ENCODE measurements around the gene GPR141. TPM values are rescaled to one million over a fixed set of nuclear protein-coding genes. Genes with fewer than 3 reads are reported as not detected.

Gene GPR141
- total and polyA plus RNA-seq, 9 of the 15 experiments (the other 6 are each of a cell fraction or from before 2014, with no cell fraction given): not detected

GRCh38 chr7:37705976-37706375 is 22.4 kb downstream of the GPR141 start:
- Histone ChIP-seq H4K20me1 (replicated peaks; ENCODE audit: control insufficient read depth, insufficient read depth, low read length) (no peaks in the 10 kb centered on the region), H3K27me3 (ENCODE audit: control insufficient read depth in 2 of 2, insufficient read depth in 2 of 2, low read length in 2 of 2) (no peaks in the 10 kb centered on the region), H3K36me3 (ENCODE audit: control insufficient read depth, insufficient read depth, low read length) (no peaks in the 10 kb centered on the region), H3K9me3 (replicated peaks; ENCODE audit: control insufficient read depth, insufficient read depth, low read depth, low read length) (no peaks in the 10 kb centered on the region), H3K9ac (ENCODE audit: insufficient read depth in 1 of 2, low read depth in 2 of 2, low read length in 2 of 2) (no peak overlapping the region), H3K4me1 (replicated peaks in 1 of 2; ENCODE audit: control insufficient read depth in 2 of 2, insufficient read depth in 2 of 2, low read length in 2 of 2) (no peaks in the 10 kb centered on the region; a peak in 1 of 5 replicates), H3K79me2 (ENCODE audit: control insufficient read depth, insufficient read depth, low read length) (no peaks in the 10 kb centered on the region), H3K27ac (ENCODE audit: extremely low read depth, low read depth, low read length) (no peak overlapping the region), H3K4me2 (ENCODE audit: insufficient read depth, low read length) (no peak overlapping the region), H3K4me3 (no peak overlapping the region), H2AFZ (ENCODE audit: low read depth, low read length) (no peak overlapping the region), H3K9me1 (ENCODE audit: control insufficient read depth, insufficient read depth, low read length) (no peaks in the 10 kb centered on the region)
- FAIRE-seq (no peak), ATAC-seq (peak; percentile 35; the same call in 1 of the 3 replicates), DNase-seq (ENCODE audit: extremely low read depth in 1 of 4, low spot score in 3 of 4) (peak in 1 of 4 experiments; percentile 4)
- no TSS peak for BruUV-seq (replicated peaks)
- intact Hi-C loops (cut with micrococcal nuclease): no loop called here
- in situ Hi-C loops (cut with MboI): no loop called here
- ChIA-PET CTCF (ENCODE audit: low intra/inter-chr PET ratio) (no interaction called here), POLR2A (interaction anchor here (0.5 to 1.4 kb wide), 2 partner anchors 21 to 51 kb away, joined by 5 read pairs; no protein-coding TSS in a partner anchor)
- 4% methylated on average over 6 of the region's 6 CpGs for WGBS (ENCODE audit: insufficient coverage, low coverage, missing lambda C conversion rate)
- TF ChIP-seq NCOR1 (IDR thresholded peaks at IDR 0.05) (no peak), CBX2 (IDR thresholded peaks at IDR 0.05; ENCODE audit: insufficient read depth, low read length, poor library complexity, severe bottlenecking) (no peak), RAD21 (CRISPR knock-in tag; conservative IDR thresholded peaks at IDR 0.05 in 1 of 2, IDR thresholded peaks at IDR 0.05 in 1 of 2) (peak; percentile 9 to 36; a peak in 1 of 4 replicates), CEBPG (CRISPR knock-in tag; IDR thresholded peaks at IDR 0.05) (no peak), CEBPG (tag; conservative IDR thresholded peaks at IDR 0.05 in 1 of 2, IDR thresholded peaks at IDR 0.05 in 1 of 2) (0 out of 4 replicates have a peak, but pooled peaks of 1 of the 2 experiments have one; percentile 35), PTTG1 (tag; IDR thresholded peaks at IDR 0.05; ENCODE audit: low read depth) (no peak), HNRNPUL1 (IDR thresholded peaks at IDR 0.05; ENCODE audit: low read length) (no peak), ZNF280B (CRISPR knock-in tag; IDR thresholded peaks at IDR 0.05) (no peak), CBFB (CRISPR knock-in tag; IDR thresholded peaks at IDR 0.05) (no peak), MTA3 (IDR thresholded peaks at IDR 0.05; ENCODE audit: borderline replicate concordance) (no peak)
- TF ChIP-seq, protein P1, sequence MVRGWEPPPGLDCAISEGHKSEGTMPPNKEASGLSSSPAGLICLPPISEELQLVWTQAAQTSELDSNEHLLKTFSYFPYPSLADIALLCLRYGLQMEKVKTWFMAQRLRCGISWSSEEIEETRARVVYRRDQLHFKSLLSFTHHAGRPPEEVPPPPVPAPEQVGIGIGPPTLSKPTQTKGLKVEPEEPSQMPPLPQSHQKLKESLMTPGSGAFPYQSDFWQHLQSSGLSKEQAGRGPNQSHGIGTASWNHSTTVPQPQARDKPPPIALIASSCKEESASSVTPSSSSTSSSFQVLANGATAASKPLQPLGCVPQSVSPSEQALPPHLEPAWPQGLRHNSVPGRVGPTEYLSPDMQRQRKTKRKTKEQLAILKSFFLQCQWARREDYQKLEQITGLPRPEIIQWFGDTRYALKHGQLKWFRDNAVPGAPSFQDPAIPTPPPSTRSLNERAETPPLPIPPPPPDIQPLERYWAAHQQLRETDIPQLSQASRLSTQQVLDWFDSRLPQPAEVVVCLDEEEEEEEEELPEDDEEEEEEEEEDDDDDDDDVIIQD (CRISPR knock-in tag; IDR thresholded peaks at IDR 0.05): no peak
- TF ChIP-seq, protein P2, sequence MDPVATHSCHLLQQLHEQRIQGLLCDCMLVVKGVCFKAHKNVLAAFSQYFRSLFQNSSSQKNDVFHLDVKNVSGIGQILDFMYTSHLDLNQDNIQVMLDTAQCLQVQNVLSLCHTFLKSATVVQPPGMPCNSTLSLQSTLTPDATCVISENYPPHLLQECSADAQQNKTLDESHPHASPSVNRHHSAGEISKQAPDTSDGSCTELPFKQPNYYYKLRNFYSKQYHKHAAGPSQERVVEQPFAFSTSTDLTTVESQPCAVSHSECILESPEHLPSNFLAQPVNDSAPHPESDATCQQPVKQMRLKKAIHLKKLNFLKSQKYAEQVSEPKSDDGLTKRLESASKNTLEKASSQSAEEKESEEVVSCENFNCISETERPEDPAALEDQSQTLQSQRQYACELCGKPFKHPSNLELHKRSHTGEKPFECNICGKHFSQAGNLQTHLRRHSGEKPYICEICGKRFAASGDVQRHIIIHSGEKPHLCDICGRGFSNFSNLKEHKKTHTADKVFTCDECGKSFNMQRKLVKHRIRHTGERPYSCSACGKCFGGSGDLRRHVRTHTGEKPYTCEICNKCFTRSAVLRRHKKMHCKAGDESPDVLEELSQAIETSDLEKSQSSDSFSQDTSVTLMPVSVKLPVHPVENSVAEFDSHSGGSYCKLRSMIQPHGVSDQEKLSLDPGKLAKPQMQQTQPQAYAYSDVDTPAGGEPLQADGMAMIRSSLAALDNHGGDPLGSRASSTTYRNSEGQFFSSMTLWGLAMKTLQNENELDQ (CRISPR knock-in tag; IDR thresholded peaks at IDR 0.05; ENCODE audit: borderline replicate concordance): no peak

All from K562 (cell line).